Measurements from ENCODE around the gene RASSF8.

The RASSF8 gene

DNA sequence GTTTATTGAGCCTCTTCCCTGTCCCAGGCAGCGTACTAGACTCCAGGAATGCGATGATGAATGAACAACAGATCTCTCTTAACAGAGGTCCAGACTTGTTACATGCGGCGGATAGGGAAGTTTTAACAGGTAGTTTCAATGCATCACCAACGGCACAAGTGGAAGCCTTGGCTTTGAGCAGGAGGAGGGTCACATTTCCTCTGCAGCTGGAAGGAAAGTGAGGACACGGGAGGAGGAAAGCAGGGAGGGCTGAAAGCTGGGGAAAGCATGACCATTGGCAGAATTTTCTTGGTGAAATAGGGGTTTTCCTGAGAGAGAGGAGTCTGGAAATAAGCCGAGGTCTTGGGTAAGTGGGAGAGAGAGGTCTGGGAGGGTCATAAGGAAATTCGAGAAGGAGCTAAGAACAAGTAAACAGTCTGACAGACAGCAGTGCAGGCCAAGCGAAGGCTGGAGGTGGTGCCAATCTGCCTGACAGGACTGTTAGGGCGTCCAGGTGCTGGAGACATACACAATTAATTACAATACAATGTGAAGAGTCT, 150.9 kb downstream of the RASSF8 start:
- ATAC-seq: no peak
- TF ChIP-seq CSRNP3 (CRISPR knock-in tag; IDR thresholded peaks at IDR 0.05) (no peak), ZNF565 (CRISPR knock-in tag; conservative IDR thresholded peaks at IDR 0.05; ENCODE audit: low read depth) (no peak), RARB (CRISPR knock-in tag; IDR thresholded peaks at IDR 0.05) (no peak), ZC3H10 (CRISPR knock-in tag; IDR thresholded peaks at IDR 0.05) (no peak), SNAI2 (CRISPR knock-in tag; IDR thresholded peaks at IDR 0.05) (no peak), GLIS3 (CRISPR knock-in tag; IDR thresholded peaks at IDR 0.05) (no peak), TCF4 (CRISPR knock-in tag; IDR thresholded peaks at IDR 0.05; ENCODE audit: borderline replicate concordance) (no peak), ISL1 (CRISPR knock-in tag; IDR thresholded peaks at IDR 0.05) (no peak), ESRRG (CRISPR knock-in tag; IDR thresholded peaks at IDR 0.05) (no peak), ARNTL (CRISPR knock-in tag; IDR thresholded peaks at IDR 0.05; ENCODE audit: borderline replicate concordance, low read depth) (no peak), OSR1 (CRISPR knock-in tag; IDR thresholded peaks at IDR 0.05) (no peak), BACH2 (CRISPR knock-in tag; IDR thresholded peaks at IDR 0.05; ENCODE audit: borderline replicate concordance) (no peak)
- TF ChIP-seq, protein P1, sequence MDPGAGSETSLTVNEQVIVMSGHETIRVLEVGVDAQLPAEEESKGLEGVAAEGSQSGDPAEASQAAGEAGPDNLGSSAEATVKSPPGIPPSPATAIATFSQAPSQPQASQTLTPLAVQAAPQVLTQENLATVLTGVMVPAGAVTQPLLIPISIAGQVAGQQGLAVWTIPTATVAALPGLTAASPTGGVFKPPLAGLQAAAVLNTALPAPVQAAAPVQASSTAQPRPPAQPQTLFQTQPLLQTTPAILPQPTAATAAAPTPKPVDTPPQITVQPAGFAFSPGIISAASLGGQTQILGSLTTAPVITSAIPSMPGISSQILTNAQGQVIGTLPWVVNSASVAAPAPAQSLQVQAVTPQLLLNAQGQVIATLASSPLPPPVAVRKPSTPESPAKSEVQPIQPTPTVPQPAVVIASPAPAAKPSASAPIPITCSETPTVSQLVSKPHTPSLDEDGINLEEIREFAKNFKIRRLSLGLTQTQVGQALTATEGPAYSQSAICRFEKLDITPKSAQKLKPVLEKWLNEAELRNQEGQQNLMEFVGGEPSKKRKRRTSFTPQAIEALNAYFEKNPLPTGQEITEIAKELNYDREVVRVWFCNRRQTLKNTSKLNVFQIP (CRISPR knock-in tag; IDR thresholded peaks at IDR 0.05; ENCODE audit: borderline replicate concordance, low read depth): no peak
- TF ChIP-seq, protein P2, sequence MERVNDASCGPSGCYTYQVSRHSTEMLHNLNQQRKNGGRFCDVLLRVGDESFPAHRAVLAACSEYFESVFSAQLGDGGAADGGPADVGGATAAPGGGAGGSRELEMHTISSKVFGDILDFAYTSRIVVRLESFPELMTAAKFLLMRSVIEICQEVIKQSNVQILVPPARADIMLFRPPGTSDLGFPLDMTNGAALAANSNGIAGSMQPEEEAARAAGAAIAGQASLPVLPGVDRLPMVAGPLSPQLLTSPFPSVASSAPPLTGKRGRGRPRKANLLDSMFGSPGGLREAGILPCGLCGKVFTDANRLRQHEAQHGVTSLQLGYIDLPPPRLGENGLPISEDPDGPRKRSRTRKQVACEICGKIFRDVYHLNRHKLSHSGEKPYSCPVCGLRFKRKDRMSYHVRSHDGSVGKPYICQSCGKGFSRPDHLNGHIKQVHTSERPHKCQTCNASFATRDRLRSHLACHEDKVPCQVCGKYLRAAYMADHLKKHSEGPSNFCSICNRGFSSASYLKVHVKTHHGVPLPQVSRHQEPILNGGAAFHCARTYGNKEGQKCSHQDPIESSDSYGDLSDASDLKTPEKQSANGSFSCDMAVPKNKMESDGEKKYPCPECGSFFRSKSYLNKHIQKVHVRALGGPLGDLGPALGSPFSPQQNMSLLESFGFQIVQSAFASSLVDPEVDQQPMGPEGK (CRISPR knock-in tag; IDR thresholded peaks at IDR 0.05; ENCODE audit: borderline replicate concordance): no peak
- TF ChIP-seq, protein P3, sequence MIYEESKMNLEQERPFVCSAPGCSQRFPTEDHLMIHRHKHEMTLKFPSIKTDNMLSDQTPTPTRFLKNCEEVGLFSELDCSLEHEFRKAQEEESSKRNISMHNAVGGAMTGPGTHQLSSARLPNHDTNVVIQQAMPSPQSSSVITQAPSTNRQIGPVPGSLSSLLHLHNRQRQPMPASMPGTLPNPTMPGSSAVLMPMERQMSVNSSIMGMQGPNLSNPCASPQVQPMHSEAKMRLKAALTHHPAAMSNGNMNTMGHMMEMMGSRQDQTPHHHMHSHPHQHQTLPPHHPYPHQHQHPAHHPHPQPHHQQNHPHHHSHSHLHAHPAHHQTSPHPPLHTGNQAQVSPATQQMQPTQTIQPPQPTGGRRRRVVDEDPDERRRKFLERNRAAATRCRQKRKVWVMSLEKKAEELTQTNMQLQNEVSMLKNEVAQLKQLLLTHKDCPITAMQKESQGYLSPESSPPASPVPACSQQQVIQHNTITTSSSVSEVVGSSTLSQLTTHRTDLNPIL (CRISPR knock-in tag; IDR thresholded peaks at IDR 0.05; ENCODE audit: low read depth): no peak

- no peak for ATAC-seq
These were observed 153.8 kb downstream of the RASSF8 start for GRCh38 chr12:26112232-26112631.

More at GRCh38 chr12:26112232-26112631, 153.8 kb downstream of the RASSF8 start:
- TF ChIP-seq CSDC2 (CRISPR knock-in tag; IDR thresholded peaks at IDR 0.05) (no peak), RARB (CRISPR knock-in tag; IDR thresholded peaks at IDR 0.05) (no peak), ISL1 (CRISPR knock-in tag; IDR thresholded peaks at IDR 0.05) (no peak), ESRRG (CRISPR knock-in tag; IDR thresholded peaks at IDR 0.05) (no peak), ZNF8 (CRISPR knock-in tag; IDR thresholded peaks at IDR 0.05) (no peak), TOX (CRISPR knock-in tag; IDR thresholded peaks at IDR 0.05; ENCODE audit: borderline replicate concordance) (no peak), SNAI2 (CRISPR knock-in tag; IDR thresholded peaks at IDR 0.05) (no peak), ZFP30 (CRISPR knock-in tag; IDR thresholded peaks at IDR 0.05) (no peak), PPARA (CRISPR knock-in tag; IDR thresholded peaks at IDR 0.05; ENCODE audit: borderline replicate concordance) (no peak)
- TF ChIP-seq, protein P4, sequence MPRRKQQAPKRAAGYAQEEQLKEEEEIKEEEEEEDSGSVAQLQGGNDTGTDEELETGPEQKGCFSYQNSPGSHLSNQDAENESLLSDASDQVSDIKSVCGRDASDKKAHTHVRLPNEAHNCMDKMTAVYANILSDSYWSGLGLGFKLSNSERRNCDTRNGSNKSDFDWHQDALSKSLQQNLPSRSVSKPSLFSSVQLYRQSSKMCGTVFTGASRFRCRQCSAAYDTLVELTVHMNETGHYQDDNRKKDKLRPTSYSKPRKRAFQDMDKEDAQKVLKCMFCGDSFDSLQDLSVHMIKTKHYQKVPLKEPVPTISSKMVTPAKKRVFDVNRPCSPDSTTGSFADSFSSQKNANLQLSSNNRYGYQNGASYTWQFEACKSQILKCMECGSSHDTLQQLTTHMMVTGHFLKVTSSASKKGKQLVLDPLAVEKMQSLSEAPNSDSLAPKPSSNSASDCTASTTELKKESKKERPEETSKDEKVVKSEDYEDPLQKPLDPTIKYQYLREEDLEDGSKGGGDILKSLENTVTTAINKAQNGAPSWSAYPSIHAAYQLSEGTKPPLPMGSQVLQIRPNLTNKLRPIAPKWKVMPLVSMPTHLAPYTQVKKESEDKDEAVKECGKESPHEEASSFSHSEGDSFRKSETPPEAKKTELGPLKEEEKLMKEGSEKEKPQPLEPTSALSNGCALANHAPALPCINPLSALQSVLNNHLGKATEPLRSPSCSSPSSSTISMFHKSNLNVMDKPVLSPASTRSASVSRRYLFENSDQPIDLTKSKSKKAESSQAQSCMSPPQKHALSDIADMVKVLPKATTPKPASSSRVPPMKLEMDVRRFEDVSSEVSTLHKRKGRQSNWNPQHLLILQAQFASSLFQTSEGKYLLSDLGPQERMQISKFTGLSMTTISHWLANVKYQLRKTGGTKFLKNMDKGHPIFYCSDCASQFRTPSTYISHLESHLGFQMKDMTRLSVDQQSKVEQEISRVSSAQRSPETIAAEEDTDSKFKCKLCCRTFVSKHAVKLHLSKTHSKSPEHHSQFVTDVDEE (CRISPR knock-in tag; IDR thresholded peaks at IDR 0.05): no peak
- TF ChIP-seq, protein P2 (CRISPR knock-in tag; IDR thresholded peaks at IDR 0.05; ENCODE audit: borderline replicate concordance): no peak

Measured in SK-N-SH treated with all-trans-retinoic acid at 6 μM for 48 hours (cell line).